Measurements from ENCODE around the gene TM2D3. TPM values are rescaled to one million over a fixed set of nuclear protein-coding genes. Genes with fewer than 3 reads are reported as not detected.

The TM2D3 gene
- total RNA-seq, 1 experiment from 2014 or later, result 18.4 TPM

- Histone ChIP-seq H3F3A (ENCODE audit: low read length, unreplicated experiment) (no peaks in the 10 kb centered on the region), H4K20me1 (ENCODE audit: low read length) (no peaks in the 10 kb centered on the region), H3K4me1 (ENCODE audit: insufficient read depth, low read length) (no peaks in the 10 kb centered on the region), H3K79me2 (ENCODE audit: low read length) (no peaks in the 10 kb centered on the region), H2AFZ (ENCODE audit: low read length) (no peak overlapping the region), H3K9me3 (ENCODE audit: low read length) (no peaks in the 10 kb centered on the region), H3K36me3 (ENCODE audit: low read depth, low read length) (no peaks in the 10 kb centered on the region), H3K27ac (ENCODE audit: low read length) (no peak overlapping the region), H3K4me3 (ENCODE audit: low read length) (no peak overlapping the region), H3K9ac (ENCODE audit: low read length) (no peak overlapping the region), H3K9me2 (replicated peaks; ENCODE audit: low read length) (no peaks in the 10 kb centered on the region), H3K27me3 (ENCODE audit: low read length) (peaks cover 21% of the 10 kb centered on the region; the same call in 1 of the 2 replicates), H3K4me2 (ENCODE audit: low read length) (no peak overlapping the region)
- CTCF ChIA-PET, result no interaction called here
- ATAC-seq (no peak), DNase-seq (no peak)
- POLR2A ChIA-PET (ENCODE audit: unreplicated experiment), result no interaction called here
- BruUV-seq (replicated peaks), result no TSS peak
- no peak for TF ChIP-seq EZH2 (IDR thresholded peaks at IDR 0.05; ENCODE audit: low read length, unreplicated experiment)
- no peak for TF ChIP-seq EZH2phosphoT487 (IDR thresholded peaks at IDR 0.05; ENCODE audit: borderline replicate concordance, low read length)
- no peak for TF ChIP-seq CTCF (conservative IDR thresholded peaks at IDR 0.05; ENCODE audit: low read depth, low read length)
- intact Hi-C loops (cut with micrococcal nuclease), result no loop called here
Observed at GRCh38 chr15:101596633-101597032, 55.5 kb downstream of the TM2D3 start.

Other genes with a start within 250 kb of the TM2D3 start
- 2.7 and 3.7 TPM in 2 replicates for gene PCSK6, start 162.7 kb downstream of the TM2D3 start, total RNA-seq (2014; rRNA removed)
- 5.4 and 8.1 TPM in 2 replicates for gene TARS3, start 72.1 kb upstream of the TM2D3 start, total RNA-seq (2014; rRNA removed)
- gene OR4F6, start 151.1 kb upstream of the TM2D3 start, total RNA-seq (2014; rRNA removed), result not detected in 2 replicates
- gene OR4F15, start 159.8 kb upstream of the TM2D3 start, total RNA-seq (2014; rRNA removed), result not detected in 2 replicates